Measurements from ENCODE around the gene ZNF324. TPM values are rescaled to one million over a fixed set of nuclear protein-coding genes. Genes with fewer than 3 reads are reported as not detected.

ZNF324 gene
- total and polyA plus RNA-seq, 2 of the 13 experiments (the other 11 are each of a cell fraction or from before 2014, with no cell fraction given): 1.1 to 4.7 TPM

DNA sequence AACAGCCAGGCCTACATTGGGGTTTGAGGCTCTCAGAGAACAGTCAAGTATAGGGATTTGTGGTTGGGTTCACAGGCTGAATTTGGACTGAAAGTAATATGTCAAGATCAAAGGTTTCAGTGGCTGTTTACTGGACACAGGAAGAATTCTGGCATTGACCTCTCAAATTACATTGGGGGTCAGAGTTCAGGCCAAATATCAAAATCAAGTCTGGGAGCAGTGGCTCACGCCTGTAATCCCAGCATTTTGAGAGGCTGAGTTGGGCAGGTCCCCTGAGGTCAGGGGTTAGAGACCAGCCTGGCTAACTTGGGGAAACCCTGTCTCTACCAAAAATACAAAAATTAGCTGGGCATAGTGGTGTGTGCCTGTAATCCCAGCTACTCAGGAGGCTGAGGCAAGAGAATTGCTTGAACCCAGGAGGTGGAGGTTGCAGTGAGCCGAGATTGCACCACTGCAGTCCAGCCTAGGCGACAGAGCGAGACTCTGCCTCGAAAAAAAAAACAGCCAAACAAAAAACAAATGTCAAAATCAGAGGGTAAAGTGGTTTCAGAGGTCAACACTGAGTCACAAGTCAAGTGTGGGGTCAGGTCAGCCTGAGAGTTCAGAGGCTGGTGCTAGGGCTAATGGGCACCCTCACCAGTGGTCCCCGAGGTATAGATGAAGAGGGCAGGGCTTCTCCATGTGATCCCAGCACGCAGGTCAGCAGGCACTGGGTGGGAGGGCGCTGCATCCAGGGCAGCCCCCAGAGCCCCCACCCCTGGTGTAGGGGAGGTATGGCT, 43.4 kb downstream of the ZNF324 start (continued):
- TF ChIP-seq, protein P1, sequence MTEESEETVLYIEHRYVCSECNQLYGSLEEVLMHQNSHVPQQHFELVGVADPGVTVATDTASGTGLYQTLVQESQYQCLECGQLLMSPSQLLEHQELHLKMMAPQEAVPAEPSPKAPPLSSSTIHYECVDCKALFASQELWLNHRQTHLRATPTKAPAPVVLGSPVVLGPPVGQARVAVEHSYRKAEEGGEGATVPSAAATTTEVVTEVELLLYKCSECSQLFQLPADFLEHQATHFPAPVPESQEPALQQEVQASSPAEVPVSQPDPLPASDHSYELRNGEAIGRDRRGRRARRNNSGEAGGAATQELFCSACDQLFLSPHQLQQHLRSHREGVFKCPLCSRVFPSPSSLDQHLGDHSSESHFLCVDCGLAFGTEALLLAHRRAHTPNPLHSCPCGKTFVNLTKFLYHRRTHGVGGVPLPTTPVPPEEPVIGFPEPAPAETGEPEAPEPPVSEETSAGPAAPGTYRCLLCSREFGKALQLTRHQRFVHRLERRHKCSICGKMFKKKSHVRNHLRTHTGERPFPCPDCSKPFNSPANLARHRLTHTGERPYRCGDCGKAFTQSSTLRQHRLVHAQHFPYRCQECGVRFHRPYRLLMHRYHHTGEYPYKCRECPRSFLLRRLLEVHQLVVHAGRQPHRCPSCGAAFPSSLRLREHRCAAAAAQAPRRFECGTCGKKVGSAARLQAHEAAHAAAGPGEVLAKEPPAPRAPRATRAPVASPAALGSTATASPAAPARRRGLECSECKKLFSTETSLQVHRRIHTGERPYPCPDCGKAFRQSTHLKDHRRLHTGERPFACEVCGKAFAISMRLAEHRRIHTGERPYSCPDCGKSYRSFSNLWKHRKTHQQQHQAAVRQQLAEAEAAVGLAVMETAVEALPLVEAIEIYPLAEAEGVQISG (CRISPR knock-in tag; IDR thresholded peaks at IDR 0.05): peak; percentile 43; the same call in 1 of the 2 replicates
- TF ChIP-seq NR2F2 (IDR thresholded peaks at IDR 0.05; ENCODE audit: borderline replicate concordance, low read depth) (peak; percentile 89), SAP130 (CRISPR knock-in tag; IDR thresholded peaks at IDR 0.05; ENCODE audit: low read depth) (peak; percentile 60), ZNF569 (CRISPR knock-in tag; IDR thresholded peaks at IDR 0.05; ENCODE audit: borderline replicate concordance) (no peak), PHF21A (CRISPR knock-in tag; IDR thresholded peaks at IDR 0.05) (peak; percentile 74), ZMYM3 (CRISPR knock-in tag; IDR thresholded peaks at IDR 0.05) (no peak), AGO2 (optimal IDR thresholded peaks at IDR 0.05; ENCODE audit: low read depth, low read length) (no peak), NONO (IDR thresholded peaks at IDR 0.05) (no peak), NONO (CRISPR knock-in tag; conservative IDR thresholded peaks at IDR 0.05) (peak; percentile 30), MAFG (CRISPR knock-in tag; IDR thresholded peaks at IDR 0.05) (no peak), TCF12 (IDR thresholded peaks at IDR 0.05) (no peak), TCF12 (CRISPR knock-in tag; IDR thresholded peaks at IDR 0.05) (no peak), NR2F1 (CRISPR knock-in tag; IDR thresholded peaks at IDR 0.05) (peak; percentile 62 to 85), ZNF878 (CRISPR knock-in tag; IDR thresholded peaks at IDR 0.05) (no peak), CCDC6 (CRISPR knock-in tag; IDR thresholded peaks at IDR 0.05) (no peak), FIP1L1 (IDR thresholded peaks at IDR 0.05; ENCODE audit: borderline replicate concordance, insufficient read depth, low read depth, low read length) (no peak), ONECUT2 (CRISPR knock-in tag; IDR thresholded peaks at IDR 0.05) (no peak), MLLT10 (CRISPR knock-in tag; IDR thresholded peaks at IDR 0.05) (no peak), ZNF468 (CRISPR knock-in tag; IDR thresholded peaks at IDR 0.05) (no peak)
- TF ChIP-seq, protein P2, sequence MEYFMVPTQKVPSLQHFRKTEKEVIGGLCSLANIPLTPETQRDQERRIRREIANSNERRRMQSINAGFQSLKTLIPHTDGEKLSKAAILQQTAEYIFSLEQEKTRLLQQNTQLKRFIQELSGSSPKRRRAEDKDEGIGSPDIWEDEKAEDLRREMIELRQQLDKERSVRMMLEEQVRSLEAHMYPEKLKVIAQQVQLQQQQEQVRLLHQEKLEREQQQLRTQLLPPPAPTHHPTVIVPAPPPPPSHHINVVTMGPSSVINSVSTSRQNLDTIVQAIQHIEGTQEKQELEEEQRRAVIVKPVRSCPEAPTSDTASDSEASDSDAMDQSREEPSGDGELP (IDR thresholded peaks at IDR 0.05; ENCODE audit: borderline replicate concordance, low read depth): no peak
- TF ChIP-seq, protein P3, sequence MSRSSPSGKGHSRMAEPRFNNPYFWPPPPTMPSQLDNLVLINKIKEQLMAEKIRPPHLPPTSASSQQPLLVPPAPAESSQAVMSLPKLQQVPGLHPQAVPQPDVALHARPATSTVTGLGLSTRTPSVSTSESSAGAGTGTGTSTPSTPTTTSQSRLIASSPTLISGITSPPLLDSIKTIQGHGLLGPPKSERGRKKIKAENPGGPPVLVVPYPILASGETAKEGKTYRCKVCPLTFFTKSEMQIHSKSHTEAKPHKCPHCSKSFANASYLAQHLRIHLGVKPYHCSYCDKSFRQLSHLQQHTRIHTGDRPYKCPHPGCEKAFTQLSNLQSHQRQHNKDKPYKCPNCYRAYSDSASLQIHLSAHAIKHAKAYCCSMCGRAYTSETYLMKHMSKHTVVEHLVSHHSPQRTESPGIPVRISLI (CRISPR knock-in tag; IDR thresholded peaks at IDR 0.05; ENCODE audit: borderline replicate concordance): peak; percentile 95
- TF ChIP-seq, protein P4, sequence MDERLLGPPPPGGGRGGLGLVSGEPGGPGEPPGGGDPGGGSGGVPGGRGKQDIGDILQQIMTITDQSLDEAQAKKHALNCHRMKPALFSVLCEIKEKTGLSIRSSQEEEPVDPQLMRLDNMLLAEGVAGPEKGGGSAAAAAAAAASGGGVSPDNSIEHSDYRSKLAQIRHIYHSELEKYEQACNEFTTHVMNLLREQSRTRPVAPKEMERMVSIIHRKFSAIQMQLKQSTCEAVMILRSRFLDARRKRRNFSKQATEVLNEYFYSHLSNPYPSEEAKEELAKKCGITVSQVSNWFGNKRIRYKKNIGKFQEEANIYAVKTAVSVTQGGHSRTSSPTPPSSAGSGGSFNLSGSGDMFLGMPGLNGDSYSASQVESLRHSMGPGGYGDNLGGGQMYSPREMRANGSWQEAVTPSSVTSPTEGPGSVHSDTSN (CRISPR knock-in tag; IDR thresholded peaks at IDR 0.05): no peak
- TF ChIP-seq, protein P5, sequence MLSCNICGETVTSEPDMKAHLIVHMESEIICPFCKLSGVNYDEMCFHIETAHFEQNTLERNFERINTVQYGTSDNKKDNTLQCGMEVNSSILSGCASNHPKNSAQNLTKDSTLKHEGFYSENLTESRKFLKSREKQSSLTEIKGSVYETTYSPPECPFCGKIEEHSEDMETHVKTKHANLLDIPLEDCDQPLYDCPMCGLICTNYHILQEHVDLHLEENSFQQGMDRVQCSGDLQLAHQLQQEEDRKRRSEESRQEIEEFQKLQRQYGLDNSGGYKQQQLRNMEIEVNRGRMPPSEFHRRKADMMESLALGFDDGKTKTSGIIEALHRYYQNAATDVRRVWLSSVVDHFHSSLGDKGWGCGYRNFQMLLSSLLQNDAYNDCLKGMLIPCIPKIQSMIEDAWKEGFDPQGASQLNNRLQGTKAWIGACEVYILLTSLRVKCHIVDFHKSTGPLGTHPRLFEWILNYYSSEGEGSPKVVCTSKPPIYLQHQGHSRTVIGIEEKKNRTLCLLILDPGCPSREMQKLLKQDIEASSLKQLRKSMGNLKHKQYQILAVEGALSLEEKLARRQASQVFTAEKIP (CRISPR knock-in tag; IDR thresholded peaks at IDR 0.05; ENCODE audit: borderline replicate concordance): no peak
